Neural cell (in vitro differentiated cells): ENCODE results near the gene B4GALNT3. TPM values are rescaled to one million over a fixed set of nuclear protein-coding genes. Genes with fewer than 3 reads are reported as not detected.

Experiments used
- H2AFZ ChIP-seq: fragments of 200-600, 300-800 bp; sonication (generic), shearing (Covaris generic); 2 replicates; pipeline ENCODE4 v1.6.0; 2014; ENCODE audit warnings: low read depth, mild to moderate bottlenecking, antibody characterized with exemption, low read length, moderate library complexity
- H3F3A ChIP-seq: fragments of 200-600 bp; shearing (Covaris generic); 2 replicates; pipeline ENCODE4 v1.6.1; 2016; ENCODE audit warnings: mild to moderate bottlenecking, moderate library complexity, mixed read lengths, antibody characterized with exemption, low read length; ENCODE audit not compliant: insufficient read depth, poor library complexity, severe bottlenecking
- H3K27ac ChIP-seq: fragments of 200-600, 300-800 bp; sonication (generic), shearing (Covaris generic); 2 replicates; pipeline ENCODE4 v1.5.1; 2014; ENCODE audit warnings: mild to moderate bottlenecking, low read length, moderate library complexity
- H3K27me3 ChIP-seq: fragments of 300-800, 200-600 bp; sonication (generic), shearing (Covaris generic); 2 replicates; pipeline ENCODE4 v1.6.0; 2014; ENCODE audit warnings: mild to moderate bottlenecking, low read depth, low read length, moderate library complexity; ENCODE audit not compliant: insufficient read depth
- H3K36me3 ChIP-seq: fragments of 300-800, 200-600 bp; sonication (generic), shearing (Covaris generic); 2 replicates; pipeline ENCODE4 v1.5.1; 2014; ENCODE audit warnings: mild to moderate bottlenecking, antibody characterized with exemption, low read length, moderate library complexity; ENCODE audit not compliant: insufficient read depth
- H3K4me2 ChIP-seq: fragments of 300-800, 200-600 bp; sonication (generic), shearing (Covaris generic); 2 replicates; pipeline ENCODE4 v1.6.0; 2014; ENCODE audit warnings: mild to moderate bottlenecking, low read length
- H3K4me3 ChIP-seq: fragments of 300-800, 200-600 bp; sonication (generic), shearing (Covaris generic); 2 replicates; pipeline ENCODE4 v1.5.1; 2014; ENCODE audit warnings: mild to moderate bottlenecking, low read length, moderate library complexity
- H3K79me2 ChIP-seq: fragments of 200-600 bp; shearing (Covaris generic); replicated peaks from 2 replicates; pipeline ENCODE4 v1.6.0; 2014; ENCODE audit warnings: mild to moderate bottlenecking, low read length, moderate library complexity; ENCODE audit not compliant: insufficient read depth
- H3K9ac ChIP-seq: fragments of 300-800, 200-600 bp; sonication (generic), shearing (Covaris generic); 2 replicates; pipeline ENCODE4 v1.6.1; 2016; ENCODE audit warnings: mild to moderate bottlenecking, low read length, mixed read lengths
- H3K9me2 ChIP-seq: fragments of 200-600 bp; shearing (Covaris generic); 2 replicates; pipeline ENCODE4 v1.6.1; 2016; ENCODE audit warnings: mild to moderate bottlenecking, low read length, mixed read lengths; ENCODE audit not compliant: insufficient read depth
- H3K9me3 ChIP-seq: fragments of 200-600, 300-800 bp; sonication (generic), shearing (Covaris generic); 2 replicates; pipeline ENCODE4 v1.6.1; 2016; ENCODE audit warnings: mild to moderate bottlenecking, mixed run types, low read length, moderate library complexity, mixed read lengths
- H4K20me1 ChIP-seq: fragments of 200-600 bp; shearing (Covaris generic); 2 replicates; pipeline ENCODE4 v1.6.1; 2016; ENCODE audit warnings: mild to moderate bottlenecking, mixed run types; ENCODE audit not compliant: insufficient read depth
- EP300 ChIP-seq: fragments of 450-650 bp; conservative IDR thresholded peaks from 2 replicates; pipeline ENCODE4 v1.6.1; 2014; ENCODE audit warnings: antibody characterized with exemption, mild to moderate bottlenecking, moderate library complexity; ENCODE audit not compliant: poor library complexity, severe bottlenecking
- EZH2 ChIP-seq: fragments of 200-600, 300-800 bp; shearing (Covaris generic), sonication (generic); IDR thresholded peaks from 2 replicates; pipeline ENCODE4 v1.6.1; 2014; ENCODE audit warnings: antibody characterized with exemption, low read length, borderline replicate concordance, mild to moderate bottlenecking; ENCODE audit not compliant: insufficient read depth, poor library complexity, severe bottlenecking
- MXI1 ChIP-seq: fragments of 450-650 bp; conservative IDR thresholded peaks from 2 replicates; pipeline ENCODE4 v1.6.1; 2014; ENCODE audit warnings: antibody characterized with exemption, mild to moderate bottlenecking; ENCODE audit not compliant: poor library complexity, severe bottlenecking
- POLR2AphosphoS5 ChIP-seq: IDR thresholded peaks from 2 replicates; pipeline ENCODE4 v1.6.1; 2012
- RAD21 ChIP-seq: fragments of 450-650 bp; conservative IDR thresholded peaks from 2 replicates; pipeline ENCODE4 v1.6.1; 2014; ENCODE audit warnings: antibody characterized with exemption, mild to moderate bottlenecking, moderate library complexity
- SMC3 ChIP-seq: fragments of 450-650 bp; conservative IDR thresholded peaks from 2 replicates; pipeline ENCODE4 v1.6.1; 2014; ENCODE audit warnings: antibody characterized with exemption, mild to moderate bottlenecking, moderate library complexity; ENCODE audit not compliant: poor library complexity
- TAF1 ChIP-seq: IDR thresholded peaks from 2 replicates; pipeline ENCODE4 v1.6.1; 2012; ENCODE audit warnings: low read depth
- polyA plus RNA-seq: library from polyadenylated mRNA; depleted of rRNA; stranded (reverse); fragments of >200 nt; gene quantifications from 2 replicates; pipeline ENCODE4 v1.2.3, GENCODE V29; 2014
- TF ChIP-seq, protein P1 (sequence below): IDR thresholded peaks from 2 replicates; pipeline ENCODE4 v1.6.1; 2012; ENCODE audit warnings: borderline replicate concordance
- TF ChIP-seq, protein P2 (sequence below): fragments of 450-650 bp; IDR thresholded peaks from 2 replicates; pipeline ENCODE4 v1.5.1; 2014; ENCODE audit warnings: antibody characterized with exemption, mild to moderate bottlenecking, moderate library complexity; ENCODE audit not compliant: poor library complexity, severe bottlenecking

Gene B4GALNT3
- polyA plus RNA-seq, 1 donor from 2014 or later: 6.7 TPM

- H3F3A ChIP-seq: no peaks in the 10 kb centered on the region
- H3K4me3 ChIP-seq: no peak overlapping the region
- no peak overlapping the region for H3K9ac ChIP-seq
- H4K20me1 ChIP-seq: no peaks in the 10 kb centered on the region
- H3K9me2 ChIP-seq: no peaks in the 10 kb centered on the region
- H3K27me3 ChIP-seq: no peaks in the 10 kb centered on the region
- H3K9me3 ChIP-seq: no peaks in the 10 kb centered on the region
- H2AFZ ChIP-seq: no peak overlapping the region
- H3K27ac ChIP-seq: no peak overlapping the region
- H3K36me3 ChIP-seq: no peaks in the 10 kb centered on the region
- H3K79me2 ChIP-seq: no peaks in the 10 kb centered on the region
- H3K4me2 ChIP-seq: no peak overlapping the region
- TF ChIP-seq TAF1: no peak
- TF ChIP-seq RAD21: no peak
- no peak for TF ChIP-seq POLR2AphosphoS5
- TF ChIP-seq SMC3: no peak
- TF ChIP-seq EP300: no peak
- TF ChIP-seq MXI1: no peak
- TF ChIP-seq, protein P1, sequence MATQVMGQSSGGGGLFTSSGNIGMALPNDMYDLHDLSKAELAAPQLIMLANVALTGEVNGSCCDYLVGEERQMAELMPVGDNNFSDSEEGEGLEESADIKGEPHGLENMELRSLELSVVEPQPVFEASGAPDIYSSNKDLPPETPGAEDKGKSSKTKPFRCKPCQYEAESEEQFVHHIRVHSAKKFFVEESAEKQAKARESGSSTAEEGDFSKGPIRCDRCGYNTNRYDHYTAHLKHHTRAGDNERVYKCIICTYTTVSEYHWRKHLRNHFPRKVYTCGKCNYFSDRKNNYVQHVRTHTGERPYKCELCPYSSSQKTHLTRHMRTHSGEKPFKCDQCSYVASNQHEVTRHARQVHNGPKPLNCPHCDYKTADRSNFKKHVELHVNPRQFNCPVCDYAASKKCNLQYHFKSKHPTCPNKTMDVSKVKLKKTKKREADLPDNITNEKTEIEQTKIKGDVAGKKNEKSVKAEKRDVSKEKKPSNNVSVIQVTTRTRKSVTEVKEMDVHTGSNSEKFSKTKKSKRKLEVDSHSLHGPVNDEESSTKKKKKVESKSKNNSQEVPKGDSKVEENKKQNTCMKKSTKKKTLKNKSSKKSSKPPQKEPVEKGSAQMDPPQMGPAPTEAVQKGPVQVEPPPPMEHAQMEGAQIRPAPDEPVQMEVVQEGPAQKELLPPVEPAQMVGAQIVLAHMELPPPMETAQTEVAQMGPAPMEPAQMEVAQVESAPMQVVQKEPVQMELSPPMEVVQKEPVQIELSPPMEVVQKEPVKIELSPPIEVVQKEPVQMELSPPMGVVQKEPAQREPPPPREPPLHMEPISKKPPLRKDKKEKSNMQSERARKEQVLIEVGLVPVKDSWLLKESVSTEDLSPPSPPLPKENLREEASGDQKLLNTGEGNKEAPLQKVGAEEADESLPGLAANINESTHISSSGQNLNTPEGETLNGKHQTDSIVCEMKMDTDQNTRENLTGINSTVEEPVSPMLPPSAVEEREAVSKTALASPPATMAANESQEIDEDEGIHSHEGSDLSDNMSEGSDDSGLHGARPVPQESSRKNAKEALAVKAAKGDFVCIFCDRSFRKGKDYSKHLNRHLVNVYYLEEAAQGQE: no peak
- TF ChIP-seq EZH2: no peak
- TF ChIP-seq, protein P2, sequence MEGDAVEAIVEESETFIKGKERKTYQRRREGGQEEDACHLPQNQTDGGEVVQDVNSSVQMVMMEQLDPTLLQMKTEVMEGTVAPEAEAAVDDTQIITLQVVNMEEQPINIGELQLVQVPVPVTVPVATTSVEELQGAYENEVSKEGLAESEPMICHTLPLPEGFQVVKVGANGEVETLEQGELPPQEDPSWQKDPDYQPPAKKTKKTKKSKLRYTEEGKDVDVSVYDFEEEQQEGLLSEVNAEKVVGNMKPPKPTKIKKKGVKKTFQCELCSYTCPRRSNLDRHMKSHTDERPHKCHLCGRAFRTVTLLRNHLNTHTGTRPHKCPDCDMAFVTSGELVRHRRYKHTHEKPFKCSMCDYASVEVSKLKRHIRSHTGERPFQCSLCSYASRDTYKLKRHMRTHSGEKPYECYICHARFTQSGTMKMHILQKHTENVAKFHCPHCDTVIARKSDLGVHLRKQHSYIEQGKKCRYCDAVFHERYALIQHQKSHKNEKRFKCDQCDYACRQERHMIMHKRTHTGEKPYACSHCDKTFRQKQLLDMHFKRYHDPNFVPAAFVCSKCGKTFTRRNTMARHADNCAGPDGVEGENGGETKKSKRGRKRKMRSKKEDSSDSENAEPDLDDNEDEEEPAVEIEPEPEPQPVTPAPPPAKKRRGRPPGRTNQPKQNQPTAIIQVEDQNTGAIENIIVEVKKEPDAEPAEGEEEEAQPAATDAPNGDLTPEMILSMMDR: no peak
These were observed 102.9 kb downstream of the B4GALNT3 start for GRCh38 chr12:562634-563033.

DNA sequence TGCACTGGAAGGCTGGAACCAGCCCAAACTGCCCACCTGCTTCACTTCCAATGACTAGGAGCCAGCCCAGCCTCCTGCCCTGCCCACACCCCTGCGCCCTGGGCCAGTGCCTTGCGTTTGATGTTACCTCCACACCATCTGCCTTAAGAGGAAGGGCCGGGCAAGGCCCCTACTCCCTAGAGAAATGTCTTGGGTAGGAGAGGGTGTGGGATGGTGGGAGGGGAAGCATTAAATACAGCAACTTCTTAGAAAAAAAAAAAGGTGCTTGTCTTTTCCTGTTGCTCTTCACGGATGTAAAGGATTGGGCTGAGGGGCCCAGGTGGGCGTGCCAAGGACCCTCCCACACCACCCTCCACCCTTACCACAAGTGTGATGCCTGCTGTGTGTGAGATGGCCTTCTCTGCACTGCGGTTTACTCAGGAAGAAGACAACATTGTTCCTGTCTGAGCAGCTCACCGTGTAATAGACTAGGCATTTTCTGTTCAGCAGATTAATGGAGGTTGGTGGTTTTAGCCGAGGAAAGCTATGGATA, 103.6 kb downstream of the B4GALNT3 start:
- Histone ChIP-seq H3K9ac (no peak overlapping the region), H3K27me3 (no peaks in the 10 kb centered on the region), H3K9me2 (no peaks in the 10 kb centered on the region), H4K20me1 (no peaks in the 10 kb centered on the region), H3K79me2 (no peaks in the 10 kb centered on the region), H3K4me3 (no peak overlapping the region), H3K4me2 (no peak overlapping the region), H3K36me3 (no peaks in the 10 kb centered on the region), H3F3A (no peaks in the 10 kb centered on the region), H3K9me3 (no peaks in the 10 kb centered on the region), H2AFZ (no peak overlapping the region), H3K27ac (no peak overlapping the region)
- TF ChIP-seq POLR2AphosphoS5: no peak
- TF ChIP-seq SMC3: no peak
- TF ChIP-seq MXI1: no peak
- no peak for TF ChIP-seq TAF1
- TF ChIP-seq, protein P1: no peak
- no peak for TF ChIP-seq EZH2
- no peak for TF ChIP-seq EP300
- TF ChIP-seq RAD21: no peak
- TF ChIP-seq, protein P2: no peak
